Caco-2 (cell line): ENCODE results near the gene IPO9. TPM values are rescaled to one million over a fixed set of nuclear protein-coding genes. Genes with fewer than 3 reads are reported as not detected.
A peak's percentile ranks its signal among the peaks of the same experiment; 100 is the strongest.

ENCODE experiments used
- BruUV-seq: library from RNA; stranded (reverse); fragments of 400-500 nt; replicated peaks from 2 replicates; lab custom pipeline; 2021; lab: Mats Ljungman, UMichigan
- CTCF ChIA-PET: fragments of 300-600 bp; sonication (Branson Sonifier 250); formaldehyde crosslinking; loops from one replicate; lab custom pipeline; 2022; ENCODE audit warnings: antibody characterized with exemption; lab: Charles Lee
- POLR2A ChIA-PET: fragments of 300-600 bp; sonication (Branson Sonifier 250); formaldehyde crosslinking; loops from one replicate; lab custom pipeline; 2022; ENCODE audit warnings: antibody characterized with exemption; lab: Charles Lee
- DNase-seq, 2 experiments: peaks; one replicate each; pipeline versions ENCODE4 v3.0.0 to v3.0.0-alpha.2; 2020 to 2022
- H3K27me3 ChIP-seq: replicated peaks from 2 replicates; pipeline ENCODE4 v1.6.0; 2011; ENCODE audit warnings: low read length; ENCODE audit not compliant: control insufficient read depth, insufficient read depth
- H3K36me3 ChIP-seq: 2 replicates; pipeline ENCODE4 v1.5.1; 2011; ENCODE audit warnings: low read length; ENCODE audit not compliant: control insufficient read depth, insufficient read depth
- H3K4me1 ChIP-seq: fragments of 250-450 bp; sonication (Bioruptor Pico); 2 replicates; pipeline ENCODE4 v1.5.1; 2020; ENCODE audit warnings: mild to moderate bottlenecking
- H3K4me3 ChIP-seq: 2 replicates; pipeline ENCODE4 v1.5.1; 2011; ENCODE audit warnings: low read depth, mild to moderate bottlenecking, control low read depth, low read length
- H3K9me3 ChIP-seq: fragments of 250-450 bp; sonication (Bioruptor Pico); 2 replicates; pipeline ENCODE4 v1.5.1; 2020; ENCODE audit warnings: mild to moderate bottlenecking, moderate library complexity
- H3K27ac Mint-ChIP-seq: one replicate; pipeline ENCODE4 v1.8.0; 2022; ENCODE audit warnings: mixed read lengths; ENCODE audit not compliant: unreplicated experiment
- H3K27me3 Mint-ChIP-seq: one replicate; pipeline ENCODE4 v1.8.0; 2022; ENCODE audit warnings: mixed read lengths; ENCODE audit not compliant: insufficient read depth, unreplicated experiment
- H3K36me3 Mint-ChIP-seq: one replicate; pipeline ENCODE4 v1.8.0; 2022; ENCODE audit warnings: mild to moderate bottlenecking, mixed read lengths; ENCODE audit not compliant: insufficient read depth, unreplicated experiment
- H3K4me1 Mint-ChIP-seq: one replicate; pipeline ENCODE4 v1.8.0; 2022; ENCODE audit warnings: low read depth, mixed read lengths; ENCODE audit not compliant: unreplicated experiment
- H3K4me3 Mint-ChIP-seq: one replicate; pipeline ENCODE4 v1.8.0; 2022; ENCODE audit warnings: mild to moderate bottlenecking, moderate library complexity, mixed read lengths; ENCODE audit not compliant: unreplicated experiment
- H3K9me3 Mint-ChIP-seq: one replicate; pipeline ENCODE4 v1.8.0; 2022; ENCODE audit warnings: mixed read lengths; ENCODE audit not compliant: unreplicated experiment
- CTCF ChIP-seq, 2 experiments: fragments of 200-600 bp in 1 of 2; IDR thresholded peaks; 1 replicate in 1 of 2; 2 replicates in 1 of 2; pipeline versions ENCODE4 v1.5.1 to v1.8.0; 2011 to 2022; ENCODE audit warnings: antibody characterized with exemption in 1 of 2, control low read depth in 1 of 2, inconsistent platforms in 1 of 2, low read depth in 1 of 2, low read length in 1 of 2, mild to moderate bottlenecking in 1 of 2, moderate library complexity in 1 of 2; ENCODE audit not compliant: insufficient read depth in 1 of 2, severe bottlenecking in 1 of 2, unreplicated experiment in 1 of 2
- intact Hi-C: fragments of 100-400 bp; cut with micrococcal nuclease; formaldehyde crosslinking; loops from one replicate; pipeline ENCODE4 v1.10.0; 2022; ENCODE audit not compliant: unreplicated experiment
- total RNA-seq: library from RNA; stranded (reverse); gene quantifications from 2 replicates; pipeline ENCODE4 v1.2.3, GENCODE V29; 2022

IPO9 gene
- total RNA-seq, 1 experiment from 2014 or later, result 107 TPM

GRCh38 chr1:201793306-201793925, 35.5 kb upstream of the IPO9 start:
- no peak overlapping the region for H3K4me3 Mint-ChIP-seq
- no peaks in the 10 kb centered on the region for H3K9me3 Mint-ChIP-seq
- no peaks in the 10 kb centered on the region for H3K4me1 Mint-ChIP-seq
- ChIA-PET POLR2A (no interaction called here), CTCF (interaction anchor here (0.6 to 6.7 kb wide), 27 partner anchors 8 to 730 kb away, joined by 3 to 178 read pairs (median 5); no protein-coding TSS in a partner anchor)
- no peaks in the 10 kb centered on the region for H3K9me3 ChIP-seq
- no peaks in the 10 kb centered on the region for H3K36me3 ChIP-seq
- no peaks in the 10 kb centered on the region for H3K27me3 ChIP-seq
- H3K27me3 Mint-ChIP-seq, result peaks cover 3% of the 10 kb centered on the region
- no peak overlapping the region for H3K4me3 ChIP-seq
- no peak for DNase-seq
- no peak for TF ChIP-seq CTCF (IDR thresholded peaks at IDR 0.05; ENCODE audit: insufficient read depth in 1 of 2, low read depth in 1 of 2, low read length in 1 of 2, severe bottlenecking in 1 of 2, unreplicated experiment in 1 of 2)
- H3K36me3 Mint-ChIP-seq, result peaks cover 4% of the 10 kb centered on the region
- H3K27ac Mint-ChIP-seq, result no peak overlapping the region
- intact Hi-C loops, result loop anchor here (1.0 kb wide), 2 partner anchors 84 to 234 kb away; no protein-coding TSS in a partner anchor
- no TSS peak for BruUV-seq
- H3K4me1 ChIP-seq, result no peaks in the 10 kb centered on the region

GRCh38 chr1:201795066-201795465, 33.9 kb upstream of the IPO9 start:
- Mint-ChIP-seq H3K4me3 (no peak overlapping the region), H3K27ac (no peak overlapping the region), H3K27me3 (peaks cover 3% of the 10 kb centered on the region), H3K9me3 (no peaks in the 10 kb centered on the region), H3K36me3 (peaks cover 4% of the 10 kb centered on the region), H3K4me1 (no peaks in the 10 kb centered on the region)
- Histone ChIP-seq H3K36me3 (no peaks in the 10 kb centered on the region), H3K4me1 (no peaks in the 10 kb centered on the region), H3K27me3 (no peaks in the 10 kb centered on the region), H3K9me3 (no peaks in the 10 kb centered on the region), H3K4me3 (no peak overlapping the region)
- peak in 1 of 2 experiments; percentile 34 for DNase-seq
- peak; percentile 23 to 37 for TF ChIP-seq CTCF (IDR thresholded peaks at IDR 0.05; ENCODE audit: insufficient read depth in 1 of 2, low read depth in 1 of 2, low read length in 1 of 2, severe bottlenecking in 1 of 2, unreplicated experiment in 1 of 2)
- intact Hi-C loops, result no loop called here
- CTCF ChIA-PET, result interaction anchor here (0.5 to 6.7 kb wide), 9 partner anchors 9 to 265 kb away, joined by 3 to 178 read pairs (median 6); no protein-coding TSS in a partner anchor
- POLR2A ChIA-PET, result no interaction called here
- BruUV-seq, result no TSS peak

- H3K36me3 Mint-ChIP-seq, result peaks cover 6% of the 10 kb centered on the region
- ChIA-PET CTCF (no interaction called here), POLR2A (no interaction called here)
- TF ChIP-seq CTCF (IDR thresholded peaks at IDR 0.05; ENCODE audit: insufficient read depth in 1 of 2, low read depth in 1 of 2, low read length in 1 of 2, severe bottlenecking in 1 of 2, unreplicated experiment in 1 of 2), result no peak
- no peaks in the 10 kb centered on the region for H3K36me3 ChIP-seq
- H3K4me1 Mint-ChIP-seq, result no peaks in the 10 kb centered on the region
- no peaks in the 10 kb centered on the region for H3K9me3 Mint-ChIP-seq
- no peaks in the 10 kb centered on the region for H3K4me1 ChIP-seq
- H3K27me3 ChIP-seq, result no peaks in the 10 kb centered on the region
- no peak overlapping the region for H3K4me3 ChIP-seq
- DNase-seq, result no peak
- BruUV-seq, result no TSS peak
- H3K4me3 Mint-ChIP-seq, result no peak overlapping the region
- no peaks in the 10 kb centered on the region for H3K9me3 ChIP-seq
- intact Hi-C loops, result no loop called here
- no peak overlapping the region for H3K27ac Mint-ChIP-seq
- no peaks in the 10 kb centered on the region for H3K27me3 Mint-ChIP-seq
These were observed 28.7 kb upstream of the IPO9 start for GRCh38 chr1:201800246-201800645.
